ENCODE measurements around the gene DOK5.

The DOK5 gene

GRCh38 chr20:54458219-54458618 is 17.2 kb upstream of the DOK5 start:
- no peak for TF ChIP-seq POLR2A (IDR thresholded peaks at IDR 0.05; ENCODE audit: low read depth, low read length)
- no peak for FAIRE-seq
- DNase-seq (ENCODE audit: insufficient read length, low spot score): no peak

DNA sequence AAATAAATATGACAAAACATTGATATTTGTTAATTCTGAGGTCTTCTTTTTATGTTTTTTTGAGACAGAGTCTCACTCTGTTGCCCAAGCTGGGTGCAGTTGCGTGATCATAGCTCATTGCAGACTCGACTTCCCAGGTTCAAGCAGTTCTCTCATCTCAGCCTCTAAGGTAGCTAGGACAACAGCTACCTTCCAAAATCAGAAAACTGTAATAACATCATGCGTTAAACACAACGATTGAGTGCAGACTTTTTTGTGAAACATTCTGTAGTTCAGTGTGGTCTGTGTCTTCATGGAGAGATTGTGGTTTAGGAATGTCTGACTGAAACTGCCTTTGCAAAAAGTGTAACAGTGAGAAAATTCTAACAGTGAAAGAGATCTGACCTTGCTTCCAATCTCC is 16.1 kb upstream of the DOK5 start:
- TF ChIP-seq POLR2A (IDR thresholded peaks at IDR 0.05; ENCODE audit: low read depth, low read length): no peak
- no peak for FAIRE-seq

DNA sequence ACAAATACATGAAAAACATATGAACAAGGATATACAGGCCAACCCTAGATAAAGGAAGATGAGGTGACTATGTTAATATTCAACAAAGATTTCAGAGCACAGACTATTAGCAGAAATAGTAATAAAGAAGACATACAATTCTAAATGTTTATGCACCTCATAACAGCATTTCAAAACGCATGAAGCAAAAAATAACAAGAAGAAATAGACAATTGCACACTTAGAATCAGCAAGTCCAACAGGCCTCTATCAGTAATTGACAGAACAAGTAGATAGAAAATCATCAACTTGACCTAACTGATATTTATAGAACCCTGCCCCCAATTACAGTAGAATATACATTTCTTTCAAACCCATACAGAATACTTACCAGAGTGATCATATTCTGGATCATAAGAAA is 11.4 kb upstream of the DOK5 start:
- TF ChIP-seq POLR2A (IDR thresholded peaks at IDR 0.05; ENCODE audit: low read depth, low read length): no peak
- DNase-seq (ENCODE audit: insufficient read length, low spot score) (no peak), FAIRE-seq (no peak)

More for the DNA sequence above, 16.1 kb upstream of the DOK5 start:
- no peak for DNase-seq (ENCODE audit: insufficient read length, low spot score)

GRCh38 chr20:54466127-54466526 is 9.3 kb upstream of the DOK5 start:
- TF ChIP-seq POLR2A (IDR thresholded peaks at IDR 0.05; ENCODE audit: low read depth, low read length): no peak
- no peak for FAIRE-seq
- no peak for DNase-seq (ENCODE audit: insufficient read length, low spot score)

DNA sequence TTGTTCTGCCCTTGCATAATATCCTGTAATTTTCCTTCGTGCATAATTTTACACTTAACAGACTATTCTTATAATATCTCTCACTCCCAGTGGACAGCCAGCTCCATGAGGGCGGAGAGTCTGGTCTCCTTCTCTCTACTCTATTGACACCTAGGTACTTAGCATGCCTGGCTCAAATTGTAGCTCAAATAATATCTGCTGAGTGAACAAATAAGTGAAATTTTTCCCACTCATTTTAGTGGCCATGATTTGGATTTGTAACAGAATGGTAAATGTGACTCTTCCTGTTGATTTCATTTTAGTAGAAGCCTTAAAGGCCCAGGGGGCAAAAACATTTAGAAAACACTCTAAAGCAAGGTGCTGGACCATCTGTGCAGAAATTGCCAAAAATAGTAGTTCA is 7.8 kb upstream of the DOK5 start:
- FAIRE-seq (no peak), DNase-seq (ENCODE audit: insufficient read length, low spot score) (no peak)
- TF ChIP-seq POLR2A (IDR thresholded peaks at IDR 0.05; ENCODE audit: low read depth, low read length): no peak

- DNase-seq (ENCODE audit: insufficient read length, low spot score) (no peak), FAIRE-seq (no peak)
- no peak for TF ChIP-seq POLR2A (IDR thresholded peaks at IDR 0.05; ENCODE audit: low read depth, low read length)
Observed at GRCh38 chr20:54468082-54468481, 7.3 kb upstream of the DOK5 start.

DNA sequence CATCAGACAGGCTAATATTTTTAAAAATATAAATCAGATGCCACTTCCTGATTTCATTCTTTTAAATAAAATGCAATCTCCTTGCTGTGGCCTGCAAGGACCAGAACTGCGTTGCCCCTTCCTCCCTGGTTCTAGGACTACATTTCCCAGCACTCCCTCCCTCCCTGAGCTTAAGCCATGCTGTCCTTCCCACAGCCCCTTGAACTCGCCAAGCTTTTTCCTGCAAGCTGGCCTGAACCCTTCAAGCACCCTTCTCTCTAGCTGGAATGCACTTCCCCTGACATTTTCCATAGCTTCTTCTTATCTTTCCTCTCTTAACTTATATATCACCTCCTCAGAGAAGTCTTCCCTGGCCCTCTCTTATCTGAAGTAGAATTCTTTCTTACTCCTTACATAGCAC is 6.1 kb upstream of the DOK5 start:
- no peak for TF ChIP-seq POLR2A (IDR thresholded peaks at IDR 0.05; ENCODE audit: low read depth, low read length)
- DNase-seq (ENCODE audit: insufficient read length, low spot score): no peak
- FAIRE-seq: no peak

GRCh38 chr20:54469952-54470351 is 5.4 kb upstream of the DOK5 start:
- DNase-seq (ENCODE audit: insufficient read length, low spot score) (no peak), FAIRE-seq (no peak)
- TF ChIP-seq POLR2A (IDR thresholded peaks at IDR 0.05; ENCODE audit: low read depth, low read length): no peak

DNA sequence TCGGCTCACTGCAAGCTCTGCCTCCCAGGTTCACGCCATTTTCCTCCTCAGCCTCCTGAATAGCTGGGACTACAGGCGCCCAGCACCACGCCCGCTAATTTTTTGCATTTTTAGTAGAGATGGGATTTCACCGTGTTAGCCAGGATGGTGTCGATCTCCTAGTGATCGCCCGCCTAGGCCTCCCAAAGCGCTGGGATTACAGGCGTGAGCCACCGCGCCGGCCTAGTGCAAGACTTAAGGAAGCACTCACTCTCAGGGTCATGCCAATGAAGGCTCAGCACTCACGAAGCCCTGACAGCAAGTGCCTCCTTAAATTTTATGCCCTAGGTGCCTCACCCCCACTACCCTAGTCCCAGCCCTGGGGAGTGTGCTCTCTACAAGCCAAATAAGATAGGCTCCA is 4.7 kb upstream of the DOK5 start:
- DNase-seq (ENCODE audit: insufficient read length, low spot score): no peak

GRCh38 chr20:54472607-54473006 is 2.8 kb upstream of the DOK5 start:
- no peak for FAIRE-seq
- no peak for DNase-seq (ENCODE audit: insufficient read length, low spot score)
- TF ChIP-seq POLR2A (IDR thresholded peaks at IDR 0.05; ENCODE audit: low read depth, low read length): no peak

More for the DNA sequence above, 4.7 kb upstream of the DOK5 start:
- no peak for FAIRE-seq
- no peak for TF ChIP-seq POLR2A (IDR thresholded peaks at IDR 0.05; ENCODE audit: low read depth, low read length)

GRCh38 chr20:54473340-54473739 is 2.1 kb upstream of the DOK5 start:
- no peak for DNase-seq (ENCODE audit: insufficient read length, low spot score)
- no peak for FAIRE-seq
- TF ChIP-seq POLR2A (IDR thresholded peaks at IDR 0.05; ENCODE audit: low read depth, low read length): no peak

GRCh38 chr20:54474046-54474445 is 1.3 kb upstream of the DOK5 start:
- DNase-seq (ENCODE audit: insufficient read length, low spot score) (no peak), FAIRE-seq (no peak)
- no peak for TF ChIP-seq POLR2A (IDR thresholded peaks at IDR 0.05; ENCODE audit: low read depth, low read length)

DNA sequence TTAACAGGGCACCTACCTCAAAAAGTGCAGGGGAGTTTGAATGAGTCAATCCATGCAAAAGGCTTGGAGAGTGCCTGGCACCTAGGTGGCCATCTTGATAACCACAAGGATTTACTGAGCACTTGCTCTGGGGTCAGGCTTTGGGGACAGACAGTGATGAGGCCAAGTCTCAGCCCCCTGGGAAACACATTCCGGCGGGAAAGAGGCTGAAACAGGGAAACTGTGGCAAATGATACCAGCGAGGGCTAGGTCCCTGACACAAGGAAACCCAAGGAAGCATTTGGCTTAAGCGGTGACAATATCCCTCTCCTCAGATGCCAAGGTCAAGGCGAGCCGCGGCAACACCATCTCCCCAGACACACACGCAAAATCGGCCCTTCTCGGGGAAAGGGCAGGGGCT is 527 bp upstream of the DOK5 start:
- no peak for TF ChIP-seq POLR2A (IDR thresholded peaks at IDR 0.05; ENCODE audit: low read depth, low read length)
- no peak for DNase-seq (ENCODE audit: insufficient read length, low spot score)

DNA sequence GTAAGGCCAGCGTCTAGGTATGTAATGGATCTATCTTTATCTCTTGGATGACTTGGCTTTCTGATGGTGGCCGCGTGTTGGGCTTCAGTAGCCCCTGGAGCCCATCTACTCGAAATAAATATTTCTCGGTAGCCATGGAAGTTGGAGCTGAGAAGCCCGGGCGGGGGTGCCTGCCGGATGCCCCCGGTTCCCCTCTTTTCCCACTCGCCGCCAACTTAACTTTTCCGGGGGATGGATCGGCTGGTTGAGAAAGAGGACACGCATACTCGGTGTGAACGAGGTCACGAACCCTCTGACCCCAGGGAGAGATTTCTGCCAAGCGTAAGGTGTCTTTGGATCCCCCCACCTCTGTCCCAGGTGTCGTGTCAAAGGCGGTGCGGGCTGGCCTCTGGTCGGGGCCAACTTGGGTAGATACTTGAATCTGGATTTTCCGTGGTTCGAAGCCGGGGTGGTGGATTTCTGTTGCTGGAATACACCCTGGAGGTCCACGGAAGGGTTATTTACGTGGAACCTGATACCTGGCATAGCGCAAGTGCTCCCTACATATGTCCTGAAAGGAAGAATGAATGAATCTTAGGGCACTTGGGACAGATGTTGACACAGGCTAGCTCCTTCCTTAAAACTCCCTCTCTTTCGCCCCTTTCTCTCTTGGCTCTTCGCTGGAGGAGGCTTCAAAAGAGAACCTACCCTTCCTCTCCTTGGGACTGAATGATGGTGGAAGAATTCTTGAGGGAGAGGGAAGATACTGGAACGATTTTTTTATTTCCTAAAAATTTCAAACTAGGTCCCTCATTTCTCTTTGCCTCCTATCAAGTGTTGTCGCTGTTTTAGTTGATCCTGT is 996 bp downstream of the DOK5 start:
- FAIRE-seq (no peak), DNase-seq (ENCODE audit: insufficient read length, low spot score) (no peak)
- TF ChIP-seq POLR2A (IDR thresholded peaks at IDR 0.05; ENCODE audit: low read depth, low read length): no peak

More for the DNA sequence above, 527 bp upstream of the DOK5 start:
- FAIRE-seq: no peak

DNA sequence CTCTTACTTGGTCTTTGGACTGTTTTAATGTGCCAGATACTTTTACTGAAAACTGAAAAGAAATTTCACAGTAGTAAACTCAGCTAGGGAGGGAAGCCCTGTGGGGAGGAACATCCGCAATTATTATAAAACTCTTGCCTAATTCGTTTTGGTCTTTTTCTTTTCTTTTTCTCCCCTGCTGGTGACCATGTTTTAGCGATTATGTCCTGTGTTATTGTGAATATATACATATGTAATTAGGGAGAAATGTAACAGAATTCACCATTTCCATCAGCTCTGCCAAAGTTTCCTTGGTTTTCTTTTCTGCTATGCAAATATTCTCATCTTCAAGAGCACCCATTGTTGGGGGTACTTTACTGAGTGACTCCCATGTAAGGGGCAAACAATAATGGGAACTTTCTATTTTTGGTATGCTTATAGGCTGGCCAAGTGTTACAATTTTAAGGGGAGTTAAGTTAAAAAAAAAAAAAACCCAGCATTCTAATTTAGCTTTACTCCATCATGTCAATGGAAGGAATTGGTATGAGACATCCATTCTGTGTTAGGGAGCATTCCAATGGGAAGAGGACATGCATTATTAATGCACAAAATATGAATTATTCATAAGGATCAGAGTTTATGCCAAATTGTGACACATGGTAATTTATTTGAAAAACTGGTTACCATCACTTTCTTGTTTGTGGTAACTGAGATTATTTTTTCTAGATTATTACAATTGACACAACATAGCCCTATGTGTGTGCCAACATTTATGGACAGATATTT is 2.0 kb downstream of the DOK5 start:
- DNase-seq (ENCODE audit: insufficient read length, low spot score): no peak
- FAIRE-seq: no peak
- TF ChIP-seq POLR2A (IDR thresholded peaks at IDR 0.05; ENCODE audit: low read depth, low read length): no peak
